Trophoblast cell (in vitro differentiated cells and primary cell): ENCODE data around the gene COL1A1.

Experiments used
- DNase-seq, 2 donors: peaks; one replicate each; pipeline ENCODE4 v3.0.0-alpha.2; 2016
- H2AFZ ChIP-seq: 2 replicates; pipeline ENCODE4 v1.6.1; 2013; ENCODE audit warnings: low read length, moderate library complexity, mild to moderate bottlenecking; ENCODE audit not compliant: insufficient read depth, poor library complexity
- H2AK5ac ChIP-seq: 2 replicates; pipeline ENCODE4 v1.6.1; 2013; ENCODE audit warnings: mild to moderate bottlenecking, low read length
- H2BK120ac ChIP-seq: 2 replicates; pipeline ENCODE4 v1.6.1; 2013; ENCODE audit warnings: low read length, mild to moderate bottlenecking, moderate library complexity; ENCODE audit not compliant: insufficient read depth, poor library complexity
- H2BK12ac ChIP-seq: 2 replicates; pipeline ENCODE4 v1.6.1; 2013; ENCODE audit warnings: mild to moderate bottlenecking, low read length, moderate library complexity
- H2BK5ac ChIP-seq: 2 replicates; pipeline ENCODE4 v1.6.1; 2013; ENCODE audit warnings: low read length, low read depth, moderate library complexity, mild to moderate bottlenecking; ENCODE audit not compliant: poor library complexity
- H3K14ac ChIP-seq: 2 replicates; pipeline ENCODE4 v1.6.1; 2013; ENCODE audit warnings: mild to moderate bottlenecking, low read length
- H3K18ac ChIP-seq: 2 replicates; pipeline ENCODE4 v1.6.1; 2013; ENCODE audit warnings: mild to moderate bottlenecking, low read length
- H3K23ac ChIP-seq: 2 replicates; pipeline ENCODE4 v1.6.1; 2013; ENCODE audit warnings: low read length
- H3K27ac ChIP-seq: 2 replicates; pipeline ENCODE4 v1.5.1; 2013; ENCODE audit warnings: low read depth, mild to moderate bottlenecking, inconsistent platforms, low read length, moderate library complexity
- H3K27me3 ChIP-seq: 2 replicates; pipeline ENCODE4 v1.6.1; 2013; ENCODE audit warnings: inconsistent platforms, mild to moderate bottlenecking, low read length, moderate library complexity; ENCODE audit not compliant: insufficient read depth
- H3K36me3 ChIP-seq, 2 experiments: 1 replicate in 1 of 2; 2 replicates in 1 of 2; pipeline ENCODE4 v1.6.1; 2013; ENCODE audit warnings: low read length in 2 of 2, mild to moderate bottlenecking in 2 of 2, moderate library complexity in 1 of 2; ENCODE audit not compliant: insufficient read depth in 2 of 2, control insufficient read depth in 1 of 2
- H3K4ac ChIP-seq: 2 replicates; pipeline ENCODE4 v1.6.1; 2013; ENCODE audit warnings: low read depth, mild to moderate bottlenecking, low read length, moderate library complexity
- H3K4me1 ChIP-seq, 2 experiments: 1 replicate in 1 of 2; 2 replicates in 1 of 2; pipeline ENCODE4 v1.6.1; 2013; ENCODE audit warnings: low read length in 2 of 2, mild to moderate bottlenecking in 2 of 2, moderate library complexity in 1 of 2; ENCODE audit not compliant: insufficient read depth in 2 of 2, control insufficient read depth in 1 of 2
- H3K4me2 ChIP-seq: 2 replicates; pipeline ENCODE4 v1.6.1; 2013; ENCODE audit warnings: inconsistent platforms, mild to moderate bottlenecking, low read length, moderate library complexity
- H3K4me3 ChIP-seq: 2 replicates; pipeline ENCODE4 v1.5.1; 2013; ENCODE audit warnings: mild to moderate bottlenecking, low read depth, low read length, inconsistent platforms
- H3K79me1 ChIP-seq: one replicate; pipeline ENCODE4 v1.6.1; 2013; ENCODE audit warnings: low read length
- H3K79me2 ChIP-seq: 2 replicates; pipeline ENCODE4 v1.6.1; 2013; ENCODE audit warnings: low read length, mild to moderate bottlenecking; ENCODE audit not compliant: control insufficient read depth, insufficient read depth, poor library complexity
- H3K9ac ChIP-seq: 2 replicates; pipeline ENCODE4 v1.6.1; 2013; ENCODE audit warnings: mild to moderate bottlenecking, low read length
- H3K9me3 ChIP-seq: 2 replicates; pipeline ENCODE4 v1.6.1; 2013; ENCODE audit warnings: low read depth, mild to moderate bottlenecking, control low read depth, inconsistent platforms, low read length; ENCODE audit not compliant: insufficient read depth
- H4K12ac ChIP-seq: 2 replicates; pipeline ENCODE4 v1.6.1; 2013; ENCODE audit warnings: low read depth, mild to moderate bottlenecking, low read length, moderate library complexity
- H4K8ac ChIP-seq: 2 replicates; pipeline ENCODE4 v1.6.1; 2013; ENCODE audit warnings: low read depth, mild to moderate bottlenecking, low read length, moderate library complexity
- H4K91ac ChIP-seq: one replicate; pipeline ENCODE4 v1.6.1; 2013; ENCODE audit warnings: low read depth, mild to moderate bottlenecking, low read length, moderate library complexity
- WGBS: extraction: QIAGEN DNeasy Blood & Tissue Kit; methylation state at CpG from one replicate; pipeline ENCODE4 v1.1.7; 2013; ENCODE audit warnings: missing lambda C conversion rate; ENCODE audit not compliant: insufficient read length, insufficient coverage; ENCODE audit errors: extremely low coverage; 5-methylcytosine and 5-hydroxymethylcytosine counted together

The COL1A1 gene

GRCh38 chr17:50184611-50185398 lies 16.6 kb downstream of the COL1A1 start:
- H3K18ac ChIP-seq: no peak overlapping the region
- H4K8ac ChIP-seq: no peak overlapping the region
- no peaks in the 10 kb centered on the region for H3K79me2 ChIP-seq
- H3K14ac ChIP-seq: no peak overlapping the region
- H3K4ac ChIP-seq: no peak overlapping the region
- no peak overlapping the region for H2BK12ac ChIP-seq
- DNase-seq: peak; percentile 20 to 48
- no peak overlapping the region for H3K4me2 ChIP-seq
- H3K9me3 ChIP-seq: peaks cover 4% of the 10 kb centered on the region
- no peak overlapping the region for H2AFZ ChIP-seq
- H3K27ac ChIP-seq: peak overlapping the region; percentile 10
- H4K91ac ChIP-seq: no peak overlapping the region
- WGBS: no CpG with 5 or more reads among the region's 19 CpGs
- H2AK5ac ChIP-seq: no peak overlapping the region
- H3K27me3 ChIP-seq: no peaks in the 10 kb centered on the region
- H3K4me1 ChIP-seq: peaks cover 4 to 9% of the 10 kb centered on the region in 2 experiments
- peaks cover 51 to 57% of the 10 kb centered on the region in 2 experiments for H3K36me3 ChIP-seq
- no peak overlapping the region for H3K4me3 ChIP-seq
- H4K12ac ChIP-seq: no peak overlapping the region
- no peak overlapping the region for H2BK120ac ChIP-seq
- no peak overlapping the region for H3K9ac ChIP-seq
- no peak overlapping the region for H2BK5ac ChIP-seq
- peaks cover 2% of the 10 kb centered on the region for H3K79me1 ChIP-seq
- H3K23ac ChIP-seq: no peak overlapping the region

- no peak overlapping the region for H3K4me3 ChIP-seq
- peaks cover 4% of the 10 kb centered on the region for H3K9me3 ChIP-seq
- WGBS: no CpG with 5 or more reads among the region's 8 CpGs
- H3K23ac ChIP-seq: no peak overlapping the region
- no peaks in the 10 kb centered on the region for H3K27me3 ChIP-seq
- no peak overlapping the region for H2BK5ac ChIP-seq
- no peak overlapping the region for H3K18ac ChIP-seq
- H3K79me2 ChIP-seq: no peaks in the 10 kb centered on the region
- H2AK5ac ChIP-seq: no peak overlapping the region
- no peak overlapping the region for H2BK120ac ChIP-seq
- no peak overlapping the region for H3K4ac ChIP-seq
- H4K12ac ChIP-seq: no peak overlapping the region
- no peak overlapping the region for H2BK12ac ChIP-seq
- H3K4me2 ChIP-seq: no peak overlapping the region
- H3K36me3 ChIP-seq: peaks cover 44 to 50% of the 10 kb centered on the region in 2 experiments
- no peak overlapping the region for H3K27ac ChIP-seq
- no peak overlapping the region for H3K14ac ChIP-seq
- H3K4me1 ChIP-seq: peaks cover 4 to 9% of the 10 kb centered on the region in 2 experiments
- H3K9ac ChIP-seq: no peak overlapping the region
- peaks cover 2% of the 10 kb centered on the region for H3K79me1 ChIP-seq
- no peak overlapping the region for H4K8ac ChIP-seq
- no peak for DNase-seq
- no peak overlapping the region for H4K91ac ChIP-seq
- H2AFZ ChIP-seq: no peak overlapping the region
Measured at GRCh38 chr17:50184064-50184463, 17.4 kb downstream of the COL1A1 start.

- peaks cover 4% of the 10 kb centered on the region for H3K9me3 ChIP-seq
- H2AFZ ChIP-seq: no peak overlapping the region
- no peak overlapping the region for H2AK5ac ChIP-seq
- H3K9ac ChIP-seq: no peak overlapping the region
- no peaks in the 10 kb centered on the region for H3K79me2 ChIP-seq
- no peak overlapping the region for H3K18ac ChIP-seq
- no peak overlapping the region for H3K4ac ChIP-seq
- no peak for DNase-seq
- H4K91ac ChIP-seq: no peak overlapping the region
- H3K27me3 ChIP-seq: no peaks in the 10 kb centered on the region
- H3K4me1 ChIP-seq: peaks cover 8 to 13% of the 10 kb centered on the region in 2 experiments
- H3K36me3 ChIP-seq: peaks cover 38 to 44% of the 10 kb centered on the region in 2 experiments
- no peak overlapping the region for H2BK5ac ChIP-seq
- WGBS: 100% methylated on average over 1 of the region's 12 CpGs
- no peak overlapping the region for H3K14ac ChIP-seq
- no peak overlapping the region for H3K27ac ChIP-seq
- no peak overlapping the region for H2BK120ac ChIP-seq
- no peak overlapping the region for H4K8ac ChIP-seq
- no peak overlapping the region for H3K23ac ChIP-seq
- H4K12ac ChIP-seq: no peak overlapping the region
- H3K79me1 ChIP-seq: peaks cover 5% of the 10 kb centered on the region
- no peak overlapping the region for H3K4me2 ChIP-seq
- H2BK12ac ChIP-seq: no peak overlapping the region
- no peak overlapping the region for H3K4me3 ChIP-seq
Measured at GRCh38 chr17:50183421-50183994, 17.9 kb downstream of the COL1A1 start.

- Histone ChIP-seq H3K79me1 (peaks cover 10% of the 10 kb centered on the region), H3K79me2 (no peaks in the 10 kb centered on the region), H3K27ac (no peak overlapping the region), H3K9ac (no peak overlapping the region), H3K27me3 (no peaks in the 10 kb centered on the region), H3K4me1 (peaks cover 13 to 19% of the 10 kb centered on the region in 2 experiments), H4K8ac (no peak overlapping the region), H4K12ac (no peak overlapping the region), H3K4me2 (no peak overlapping the region), H3K9me3 (peaks cover 4% of the 10 kb centered on the region), H3K36me3 (peaks cover 32 to 38% of the 10 kb centered on the region in 2 experiments), H3K23ac (no peak overlapping the region), H4K91ac (no peak overlapping the region), H2BK12ac (no peak overlapping the region), H2AFZ (no peak overlapping the region), H3K4ac (no peak overlapping the region), H3K4me3 (no peak overlapping the region), H2BK5ac (no peak overlapping the region), H3K14ac (no peak overlapping the region), H2AK5ac (no peak overlapping the region), H2BK120ac (no peak overlapping the region), H3K18ac (no peak overlapping the region)
- WGBS: no CpG with 5 or more reads among the region's 18 CpGs
- DNase-seq: no peak
Measured at GRCh38 chr17:50182783-50183420, 18.5 kb downstream of the COL1A1 start.
